ENCODE measurements around the gene FNIP2.

The FNIP2 gene

DNA sequence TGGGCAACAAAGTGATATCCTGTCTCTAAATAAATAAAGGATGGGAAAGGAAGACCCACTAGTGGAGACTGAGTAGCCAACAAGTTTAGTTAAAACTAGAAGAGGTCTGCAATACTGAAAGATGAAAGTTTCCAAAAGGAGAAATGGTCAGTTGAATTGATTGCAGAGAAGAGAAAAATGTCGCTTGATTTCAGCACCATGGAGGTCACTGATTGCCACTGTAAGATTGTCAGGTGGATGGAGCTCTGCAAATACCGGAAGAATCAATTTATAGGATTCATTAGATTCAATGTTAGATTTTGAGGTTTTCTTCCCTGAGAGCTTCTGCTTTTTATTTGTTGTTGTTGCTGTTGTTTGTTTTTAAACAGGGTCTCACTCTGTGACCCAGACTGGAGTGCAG is 5.4 kb upstream of the FNIP2 start:
- TF ChIP-seq ZFX (IDR thresholded peaks at IDR 0.05; ENCODE audit: borderline replicate concordance), result no peak
- TF ChIP-seq, protein P1, sequence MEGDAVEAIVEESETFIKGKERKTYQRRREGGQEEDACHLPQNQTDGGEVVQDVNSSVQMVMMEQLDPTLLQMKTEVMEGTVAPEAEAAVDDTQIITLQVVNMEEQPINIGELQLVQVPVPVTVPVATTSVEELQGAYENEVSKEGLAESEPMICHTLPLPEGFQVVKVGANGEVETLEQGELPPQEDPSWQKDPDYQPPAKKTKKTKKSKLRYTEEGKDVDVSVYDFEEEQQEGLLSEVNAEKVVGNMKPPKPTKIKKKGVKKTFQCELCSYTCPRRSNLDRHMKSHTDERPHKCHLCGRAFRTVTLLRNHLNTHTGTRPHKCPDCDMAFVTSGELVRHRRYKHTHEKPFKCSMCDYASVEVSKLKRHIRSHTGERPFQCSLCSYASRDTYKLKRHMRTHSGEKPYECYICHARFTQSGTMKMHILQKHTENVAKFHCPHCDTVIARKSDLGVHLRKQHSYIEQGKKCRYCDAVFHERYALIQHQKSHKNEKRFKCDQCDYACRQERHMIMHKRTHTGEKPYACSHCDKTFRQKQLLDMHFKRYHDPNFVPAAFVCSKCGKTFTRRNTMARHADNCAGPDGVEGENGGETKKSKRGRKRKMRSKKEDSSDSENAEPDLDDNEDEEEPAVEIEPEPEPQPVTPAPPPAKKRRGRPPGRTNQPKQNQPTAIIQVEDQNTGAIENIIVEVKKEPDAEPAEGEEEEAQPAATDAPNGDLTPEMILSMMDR (IDR thresholded peaks at IDR 0.05), result no peak
- no peak overlapping the region for H3K27ac ChIP-seq

DNA sequence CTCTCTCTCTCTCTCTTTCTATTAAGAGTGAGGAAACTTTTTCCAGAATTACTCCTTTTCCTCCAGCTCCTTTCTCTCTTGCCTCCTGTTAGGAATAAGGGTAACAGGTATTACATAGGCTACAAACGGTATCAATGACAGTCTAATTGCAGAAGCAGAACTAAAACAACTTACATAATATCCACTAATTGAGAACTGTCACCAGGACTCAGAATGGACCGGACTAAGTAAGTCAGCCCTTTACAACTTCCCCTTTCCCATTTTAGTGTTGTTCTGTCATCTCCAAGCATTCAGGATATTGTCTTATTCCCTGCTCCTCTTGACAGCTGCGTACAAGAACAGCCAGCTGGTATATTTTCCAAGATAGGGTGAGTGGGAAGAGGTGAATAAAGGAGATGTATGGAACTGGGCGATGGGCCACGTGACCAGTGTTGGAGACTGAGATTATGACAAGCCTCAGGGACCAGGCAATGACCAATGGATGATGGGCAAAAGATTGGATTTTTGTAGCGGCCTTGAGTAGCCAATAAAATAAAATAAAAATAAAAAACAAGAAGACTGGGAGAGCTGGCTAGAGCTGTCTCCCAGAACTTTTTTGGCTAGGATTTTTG is 2.3 kb upstream of the FNIP2 start:
- H3K27ac ChIP-seq, result no peak overlapping the region
- no peak for TF ChIP-seq ZFX (IDR thresholded peaks at IDR 0.05; ENCODE audit: borderline replicate concordance)

DNA sequence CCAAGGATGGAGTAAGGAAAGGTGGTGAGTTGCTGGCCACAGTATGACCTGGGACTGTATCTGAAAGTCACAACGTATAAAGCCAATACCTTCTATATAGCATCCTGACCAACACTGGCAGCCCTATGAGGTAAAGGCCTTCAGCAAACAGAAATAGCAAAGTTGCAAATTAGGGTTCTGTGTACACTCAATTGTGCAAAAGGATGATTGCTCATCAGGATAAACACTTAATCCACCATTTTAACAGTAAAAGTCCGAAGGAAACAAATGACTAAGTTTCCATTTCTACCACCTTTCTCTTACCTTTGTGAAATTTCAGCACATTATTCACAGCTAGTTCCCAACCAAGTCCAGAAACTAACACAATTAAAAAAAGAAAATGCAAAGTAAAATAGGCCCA is 1.4 kb upstream of the FNIP2 start:
- TF ChIP-seq, protein P1 (IDR thresholded peaks at IDR 0.05), result no peak
- TF ChIP-seq ZFX (IDR thresholded peaks at IDR 0.05; ENCODE audit: borderline replicate concordance), result no peak
- H3K27ac ChIP-seq, result no peak overlapping the region

DNA sequence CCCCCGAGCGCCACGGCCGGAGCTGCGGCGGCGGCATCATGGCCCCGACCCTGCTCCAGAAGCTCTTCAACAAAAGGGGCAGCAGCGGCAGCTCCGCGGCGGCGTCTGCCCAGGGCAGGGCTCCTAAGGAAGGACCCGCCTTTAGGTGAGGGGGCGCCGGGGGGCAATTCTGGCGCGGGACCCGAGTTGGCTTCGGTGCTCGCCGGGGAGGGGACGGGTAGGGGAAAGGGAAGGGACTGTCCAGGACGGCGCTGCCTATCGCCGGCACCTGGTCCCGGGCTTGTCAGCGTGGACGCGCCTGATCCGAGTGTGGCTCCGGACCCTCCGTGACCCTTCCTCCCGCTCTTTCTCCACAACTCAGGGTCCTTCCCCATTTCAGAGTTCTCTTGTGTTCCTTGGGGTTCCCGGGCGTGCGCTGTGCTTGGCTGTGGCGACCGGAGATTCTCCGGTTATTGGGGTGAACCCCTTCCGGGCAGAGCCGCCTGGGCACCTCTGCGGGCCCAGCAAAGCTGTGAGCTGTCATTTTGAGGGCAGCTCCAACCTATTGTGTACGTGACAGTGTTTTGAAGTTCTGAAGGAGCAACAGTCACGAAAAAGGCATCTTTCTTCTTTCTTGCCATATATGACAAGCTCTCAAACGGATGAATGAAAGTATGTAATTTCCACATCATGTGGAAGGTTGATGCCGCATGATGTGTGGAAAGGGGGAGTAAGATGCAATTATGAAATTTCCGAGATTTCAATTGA is 522 bp downstream of the FNIP2 start:
- H3K27ac ChIP-seq, result peak overlapping the region; percentile 56
- TF ChIP-seq ZFX (IDR thresholded peaks at IDR 0.05; ENCODE audit: borderline replicate concordance), result no peak
- TF ChIP-seq, protein P1 (IDR thresholded peaks at IDR 0.05), result 0 out of 2 replicates have a peak, but pooled peaks have one; percentile 9

DNA sequence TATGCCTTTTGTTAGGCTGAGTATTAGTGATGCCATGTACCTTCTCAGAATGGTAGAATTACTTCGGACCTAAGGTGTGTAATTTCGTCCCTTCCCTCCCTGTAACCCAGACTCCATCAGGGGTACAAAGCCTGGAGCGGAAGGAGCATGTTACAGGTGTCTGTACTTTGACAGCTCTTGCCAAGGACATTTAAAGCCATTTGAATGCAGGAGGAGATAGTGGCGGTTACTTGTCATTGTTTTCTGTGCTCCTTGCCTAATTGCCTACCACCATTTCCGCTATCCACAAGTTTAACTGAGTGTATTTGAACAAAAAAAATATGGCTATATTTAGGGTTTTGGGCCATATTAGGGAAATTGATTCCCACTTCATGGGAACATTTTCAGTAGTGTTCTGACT is 1.8 kb downstream of the FNIP2 start:
- TF ChIP-seq ZFX (IDR thresholded peaks at IDR 0.05; ENCODE audit: borderline replicate concordance), result no peak
- TF ChIP-seq, protein P1 (IDR thresholded peaks at IDR 0.05), result no peak
- H3K27ac ChIP-seq, result no peak overlapping the region

DNA sequence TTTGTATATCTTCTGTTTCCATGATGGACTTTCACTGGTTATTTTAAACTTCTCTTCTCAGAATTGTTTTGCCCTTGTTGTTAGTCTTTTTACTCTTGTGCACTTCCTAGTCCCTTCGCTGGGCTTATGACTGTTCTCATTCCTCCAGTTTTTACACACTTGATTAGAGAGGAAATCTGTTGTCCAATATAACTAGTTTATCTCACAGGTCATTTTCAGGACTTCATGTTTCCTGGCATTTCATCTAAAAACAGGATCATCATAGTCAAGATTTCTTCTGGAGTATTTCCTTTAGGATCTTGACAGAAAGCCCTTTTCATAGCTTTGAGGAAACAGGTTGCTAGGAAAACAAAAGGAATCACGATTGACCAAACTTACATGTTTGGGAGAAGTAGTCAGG is 3.0 kb downstream of the FNIP2 start:
- TF ChIP-seq, protein P1 (IDR thresholded peaks at IDR 0.05), result no peak
- TF ChIP-seq ZFX (IDR thresholded peaks at IDR 0.05; ENCODE audit: borderline replicate concordance), result no peak
- H3K27ac ChIP-seq, result no peak overlapping the region

DNA sequence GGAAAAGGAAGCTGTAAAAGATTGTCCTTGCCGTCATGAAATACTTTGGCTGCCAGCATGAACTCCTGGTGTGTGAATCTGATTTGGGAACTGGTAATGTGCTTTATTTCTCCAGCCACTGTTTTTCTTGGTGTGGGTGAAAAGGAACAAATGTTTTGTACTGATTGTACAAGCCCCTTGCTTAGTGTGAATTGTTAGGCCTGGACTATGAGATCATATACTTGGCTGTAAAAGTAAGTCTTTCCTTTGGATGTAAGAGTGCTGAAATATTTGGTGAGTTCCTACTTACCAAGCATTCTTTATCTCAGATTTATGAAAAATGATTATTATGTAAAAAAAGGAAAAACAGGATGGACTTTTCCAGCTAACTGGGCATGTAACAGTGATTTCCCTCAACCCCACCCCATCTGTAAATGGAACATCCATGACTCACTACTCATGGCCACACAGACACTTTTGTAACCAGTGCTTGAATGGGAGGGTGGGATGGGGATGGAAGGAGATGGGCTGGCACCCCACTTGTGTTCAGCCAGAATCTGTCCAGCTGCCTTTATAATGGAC is 6.3 kb downstream of the FNIP2 start:
- no peak for TF ChIP-seq ZFX (IDR thresholded peaks at IDR 0.05; ENCODE audit: borderline replicate concordance)
- TF ChIP-seq, protein P1 (IDR thresholded peaks at IDR 0.05), result no peak
- no peak overlapping the region for H3K27ac ChIP-seq
